Measurements from ENCODE around the gene HDAC4. TPM values are rescaled to one million over a fixed set of nuclear protein-coding genes. Genes with fewer than 3 reads are reported as not detected.
A peak's percentile ranks its signal among the peaks of the same experiment; 100 is the strongest.
"Not testable (repeated sequence)": the region's sequence is repeated elsewhere in the genome, so short reads cannot be mapped to it uniquely, and the experiment has no call there.

HDAC4 gene
- total and polyA plus RNA-seq, 3 donors from 2014 or later: 29.0 to 67.5 (median 58.7) TPM

GRCh38 chr2:239282448-239283287, 118.2 kb downstream of the HDAC4 start:
- Histone ChIP-seq H3K4me1 (peaks cover 25% of the 10 kb centered on the region), H3K27ac (no peak overlapping the region)
- 94 to 99% methylated on average over 9 of the region's 9 CpGs for WGBS, 2 donors

GRCh38 chr2:239280296-239281017, 120.4 kb downstream of the HDAC4 start:
- WGBS, 2 donors: 81 to 83% methylated on average over 14 of the region's 14 CpGs
- H3K9me3 ChIP-seq; H3K27ac ChIP-seq; H3K27me3 ChIP-seq; intact Hi-C loops (cut with DNase I; ENCODE audit: low total_unique reads); H3K36me3 ChIP-seq (ENCODE audit: low read depth, missing control alignments); H3K4me3 ChIP-seq: not testable (repeated sequence)
- H3K4me1 ChIP-seq: peaks cover 27% of the 10 kb centered on the region
- DNase-seq: peak; percentile 30

More at GRCh38 chr2:239282448-239283287, 118.2 kb downstream of the HDAC4 start:
- Histone ChIP-seq H3K36me3 (ENCODE audit: low read depth, missing control alignments) (no peaks in the 10 kb centered on the region), H3K27me3 (no peaks in the 10 kb centered on the region), H3K4me3 (no peak overlapping the region), H3K9me3 (no peaks in the 10 kb centered on the region)
- intact Hi-C loops (cut with DNase I; ENCODE audit: low total_unique reads): no loop called here
- DNase-seq: no peak
- TF ChIP-seq CTCF (IDR thresholded peaks at IDR 0.05): no peak

- H3K36me3 ChIP-seq (ENCODE audit: low read depth, missing control alignments): no peaks in the 10 kb centered on the region
- DNase-seq: peak; percentile 11
- intact Hi-C loops (cut with DNase I; ENCODE audit: low total_unique reads): no loop called here
- peaks cover 29% of the 10 kb centered on the region for H3K4me1 ChIP-seq
- WGBS, 2 donors: 59 to 82% methylated on average over 9 to 20 of the region's 20 CpGs
- no peaks in the 10 kb centered on the region for H3K9me3 ChIP-seq
- TF ChIP-seq POLR2A (IDR thresholded peaks at IDR 0.05): no peak
- no peak for TF ChIP-seq CTCF (IDR thresholded peaks at IDR 0.05)
- H3K27me3 ChIP-seq: no peaks in the 10 kb centered on the region
- H3K27ac ChIP-seq: no peak overlapping the region
- no peak overlapping the region for H3K4me3 ChIP-seq
Measured at GRCh38 chr2:239279508-239280295, 121.1 kb downstream of the HDAC4 start.

- DNase-seq: peak; percentile 11
- Histone ChIP-seq H3K27ac (no peak overlapping the region), H3K36me3 (ENCODE audit: low read depth, missing control alignments) (no peaks in the 10 kb centered on the region), H3K27me3 (no peaks in the 10 kb centered on the region), H3K9me3 (no peaks in the 10 kb centered on the region), H3K4me1 (peaks cover 30% of the 10 kb centered on the region), H3K4me3 (no peak overlapping the region)
- TF ChIP-seq CTCF (IDR thresholded peaks at IDR 0.05) (no peak), POLR2A (IDR thresholded peaks at IDR 0.05) (no peak)
- 74 to 83% methylated on average over 4 of the region's 4 CpGs for WGBS, 2 donors
- intact Hi-C loops (cut with DNase I; ENCODE audit: low total_unique reads): no loop called here
Measured at GRCh38 chr2:239278941-239279365, 121.9 kb downstream of the HDAC4 start.

GRCh38 chr2:239278361-239278760, 122.5 kb downstream of the HDAC4 start:
- Histone ChIP-seq H3K36me3 (ENCODE audit: low read depth, missing control alignments) (no peaks in the 10 kb centered on the region), H3K27ac (no peak overlapping the region), H3K9me3 (no peaks in the 10 kb centered on the region), H3K27me3 (no peaks in the 10 kb centered on the region), H3K4me1 (peaks cover 30% of the 10 kb centered on the region), H3K4me3 (no peak overlapping the region)
- 94 to 96% methylated on average over 7 of the region's 7 CpGs for WGBS, 2 donors
- peak; percentile 9 for DNase-seq
- TF ChIP-seq CTCF (IDR thresholded peaks at IDR 0.05): no peak
- no peak for TF ChIP-seq POLR2A (IDR thresholded peaks at IDR 0.05)
- intact Hi-C loops (cut with DNase I; ENCODE audit: low total_unique reads): no loop called here

All from testis (tissue), 3 donors.